Progenitor cell of endocrine pancreas (in vitro differentiated cells): ENCODE measurements around the gene CNTROB. TPM values are rescaled to one million over a fixed set of nuclear protein-coding genes. Genes with fewer than 3 reads are reported as not detected.

Source experiments
- DNase-seq: peaks from one replicate; pipeline ENCODE4 v3.0.0; 2021; ENCODE audit warnings: low spot score; ENCODE audit not compliant: unreplicated experiment
- H3K27ac Mint-ChIP-seq: 2 replicates; pipeline ENCODE4 v1.8.0; 2021; ENCODE audit warnings: mild to moderate bottlenecking, moderate library complexity, mixed read lengths
- H3K27me3 Mint-ChIP-seq: 2 replicates; pipeline ENCODE4 v1.8.0; 2021; ENCODE audit warnings: mixed read lengths
- H3K36me3 Mint-ChIP-seq: 2 replicates; pipeline ENCODE4 v1.8.0; 2022; ENCODE audit warnings: mixed read lengths; ENCODE audit not compliant: insufficient read depth
- H3K4me1 Mint-ChIP-seq: 2 replicates; pipeline ENCODE4 v1.8.0; 2021; ENCODE audit warnings: low read depth, mixed read lengths
- H3K4me3 Mint-ChIP-seq: 2 replicates; pipeline ENCODE4 v1.8.0; 2021; ENCODE audit warnings: low read depth, mild to moderate bottlenecking, moderate library complexity, mixed read lengths
- H3K9me3 Mint-ChIP-seq: 2 replicates; pipeline ENCODE4 v1.8.0; 2021; ENCODE audit warnings: low read depth, mixed read lengths
- long read RNA-seq: library from polyadenylated mRNA; unstranded; transcript quantifications from one replicate; pipeline ENCODE4 v2.0.0, GENCODE V29; 2020
- total RNA-seq: library from RNA; stranded (reverse); gene quantifications from 2 replicates; pipeline ENCODE4 v1.2.1, GENCODE V29; 2021
- TF ChIP-seq, protein P1 (sequence below): fragments of 200-600 bp; sonication (generic); IDR thresholded peaks from one replicate; pipeline ENCODE4 v1.5.0; 2021; ENCODE audit warnings: antibody characterized with exemption, mild to moderate bottlenecking; ENCODE audit not compliant: unreplicated experiment

Gene CNTROB, protein sequence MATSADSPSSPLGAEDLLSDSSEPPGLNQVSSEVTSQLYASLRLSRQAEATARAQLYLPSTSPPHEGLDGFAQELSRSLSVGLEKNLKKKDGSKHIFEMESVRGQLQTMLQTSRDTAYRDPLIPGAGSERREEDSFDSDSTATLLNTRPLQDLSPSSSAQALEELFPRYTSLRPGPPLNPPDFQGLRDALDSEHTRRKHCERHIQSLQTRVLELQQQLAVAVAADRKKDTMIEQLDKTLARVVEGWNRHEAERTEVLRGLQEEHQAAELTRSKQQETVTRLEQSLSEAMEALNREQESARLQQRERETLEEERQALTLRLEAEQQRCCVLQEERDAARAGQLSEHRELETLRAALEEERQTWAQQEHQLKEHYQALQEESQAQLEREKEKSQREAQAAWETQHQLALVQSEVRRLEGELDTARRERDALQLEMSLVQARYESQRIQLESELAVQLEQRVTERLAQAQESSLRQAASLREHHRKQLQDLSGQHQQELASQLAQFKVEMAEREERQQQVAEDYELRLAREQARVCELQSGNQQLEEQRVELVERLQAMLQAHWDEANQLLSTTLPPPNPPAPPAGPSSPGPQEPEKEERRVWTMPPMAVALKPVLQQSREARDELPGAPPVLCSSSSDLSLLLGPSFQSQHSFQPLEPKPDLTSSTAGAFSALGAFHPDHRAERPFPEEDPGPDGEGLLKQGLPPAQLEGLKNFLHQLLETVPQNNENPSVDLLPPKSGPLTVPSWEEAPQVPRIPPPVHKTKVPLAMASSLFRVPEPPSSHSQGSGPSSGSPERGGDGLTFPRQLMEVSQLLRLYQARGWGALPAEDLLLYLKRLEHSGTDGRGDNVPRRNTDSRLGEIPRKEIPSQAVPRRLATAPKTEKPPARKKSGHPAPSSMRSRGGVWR
- 47.7 and 51.6 TPM in 2 replicates for total RNA-seq
- long read RNA-seq, partial matches to known transcripts: 1 of 4 reads
- long read RNA-seq, other reads (novel, unspliced or antisense): 2 of 4 reads

DNA sequence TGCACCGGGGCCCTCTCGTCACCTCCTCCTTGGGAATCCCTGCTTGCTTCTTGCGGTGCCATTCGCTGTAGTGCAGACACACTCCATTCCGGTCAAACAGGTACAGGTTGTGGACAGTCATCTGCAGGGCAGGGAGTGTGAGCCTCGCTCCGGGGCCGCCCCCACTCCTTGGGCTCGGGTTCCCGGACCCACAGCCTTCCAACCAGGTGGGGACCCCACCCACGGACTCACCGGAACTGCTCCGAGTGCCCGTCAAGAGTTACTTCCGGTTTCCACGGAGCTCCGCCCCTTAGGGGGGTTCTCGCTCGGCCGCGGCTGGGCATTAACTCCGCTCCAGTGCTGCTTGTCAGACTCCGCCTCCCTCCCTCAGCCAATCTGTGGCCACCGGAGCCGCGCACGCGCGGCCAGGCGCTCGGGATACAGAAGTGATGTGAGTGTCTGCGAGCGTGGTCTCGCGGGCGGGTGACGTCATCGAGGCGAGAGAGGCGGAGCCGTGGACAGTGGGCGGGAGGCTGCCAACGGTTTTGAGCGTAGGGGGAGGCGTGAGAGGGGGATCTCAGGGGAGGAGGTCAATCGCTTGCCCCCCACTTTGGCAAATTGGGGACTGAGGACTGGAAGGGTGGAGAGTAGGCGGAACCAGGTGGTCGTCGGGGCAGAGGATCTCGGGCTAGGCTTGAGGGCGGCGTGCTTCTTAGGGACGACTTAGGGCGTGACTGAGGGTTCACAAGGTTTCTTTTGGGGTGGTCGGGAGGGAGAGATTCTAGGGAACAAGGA is at the start of gene CNTROB, which contains the start of gene TRAPPC1:
CNTROB (plus strand) TSS at position 498 of the 774 bp plus-strand sequence. CDS start 874 bp downstream, outside the sequence.
TRAPPC1 (minus strand) TSS at position 238 of the 774 bp plus-strand sequence; CDS start at position 121, 117 bp downstream.
- Mint-ChIP-seq H3K27me3 (peaks cover 26% of the 10 kb centered on the region), H3K27ac (peak within 1 kb of the TSS; percentile 95), H3K36me3 (peaks cover 16% of the 10 kb centered on the region), H3K9me3 (no peaks in the 10 kb centered on the region), H3K4me3 (peak within 1 kb of the TSS; percentile 96), H3K4me1 (peaks cover 26% of the 10 kb centered on the region)
- DNase-seq: peak; percentile 99
- TF ChIP-seq, protein P1, sequence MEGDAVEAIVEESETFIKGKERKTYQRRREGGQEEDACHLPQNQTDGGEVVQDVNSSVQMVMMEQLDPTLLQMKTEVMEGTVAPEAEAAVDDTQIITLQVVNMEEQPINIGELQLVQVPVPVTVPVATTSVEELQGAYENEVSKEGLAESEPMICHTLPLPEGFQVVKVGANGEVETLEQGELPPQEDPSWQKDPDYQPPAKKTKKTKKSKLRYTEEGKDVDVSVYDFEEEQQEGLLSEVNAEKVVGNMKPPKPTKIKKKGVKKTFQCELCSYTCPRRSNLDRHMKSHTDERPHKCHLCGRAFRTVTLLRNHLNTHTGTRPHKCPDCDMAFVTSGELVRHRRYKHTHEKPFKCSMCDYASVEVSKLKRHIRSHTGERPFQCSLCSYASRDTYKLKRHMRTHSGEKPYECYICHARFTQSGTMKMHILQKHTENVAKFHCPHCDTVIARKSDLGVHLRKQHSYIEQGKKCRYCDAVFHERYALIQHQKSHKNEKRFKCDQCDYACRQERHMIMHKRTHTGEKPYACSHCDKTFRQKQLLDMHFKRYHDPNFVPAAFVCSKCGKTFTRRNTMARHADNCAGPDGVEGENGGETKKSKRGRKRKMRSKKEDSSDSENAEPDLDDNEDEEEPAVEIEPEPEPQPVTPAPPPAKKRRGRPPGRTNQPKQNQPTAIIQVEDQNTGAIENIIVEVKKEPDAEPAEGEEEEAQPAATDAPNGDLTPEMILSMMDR: no peak

DNA sequence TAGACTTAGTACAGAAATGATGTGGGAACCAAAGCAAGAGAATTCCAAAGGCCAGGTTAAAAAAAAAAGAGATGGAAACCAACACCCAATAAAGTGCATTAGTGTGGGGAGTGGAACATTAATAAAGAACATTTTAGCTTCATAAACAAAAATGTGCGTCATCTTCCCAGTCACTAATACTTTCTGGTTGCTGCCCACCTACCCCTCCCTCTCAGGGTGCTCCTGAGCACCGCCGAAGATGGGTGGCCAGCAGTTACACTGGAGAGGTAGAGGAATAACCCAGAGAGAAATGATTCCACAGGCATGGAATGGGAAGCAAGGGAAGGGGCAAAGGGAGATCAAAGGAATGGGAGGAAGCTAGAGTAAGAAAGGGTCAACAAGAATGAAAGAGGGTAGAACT is 49.4 kb upstream of the CNTROB start:
- DNase-seq: no peak
- TF ChIP-seq, protein P1: no peak
- no peak overlapping the region for H3K27ac Mint-ChIP-seq
- H3K9me3 Mint-ChIP-seq: no peaks in the 10 kb centered on the region
- H3K4me1 Mint-ChIP-seq: peaks cover 2% of the 10 kb centered on the region
- no peaks in the 10 kb centered on the region for H3K27me3 Mint-ChIP-seq
- H3K36me3 Mint-ChIP-seq: no peaks in the 10 kb centered on the region
- H3K4me3 Mint-ChIP-seq: no peak overlapping the region

DNA sequence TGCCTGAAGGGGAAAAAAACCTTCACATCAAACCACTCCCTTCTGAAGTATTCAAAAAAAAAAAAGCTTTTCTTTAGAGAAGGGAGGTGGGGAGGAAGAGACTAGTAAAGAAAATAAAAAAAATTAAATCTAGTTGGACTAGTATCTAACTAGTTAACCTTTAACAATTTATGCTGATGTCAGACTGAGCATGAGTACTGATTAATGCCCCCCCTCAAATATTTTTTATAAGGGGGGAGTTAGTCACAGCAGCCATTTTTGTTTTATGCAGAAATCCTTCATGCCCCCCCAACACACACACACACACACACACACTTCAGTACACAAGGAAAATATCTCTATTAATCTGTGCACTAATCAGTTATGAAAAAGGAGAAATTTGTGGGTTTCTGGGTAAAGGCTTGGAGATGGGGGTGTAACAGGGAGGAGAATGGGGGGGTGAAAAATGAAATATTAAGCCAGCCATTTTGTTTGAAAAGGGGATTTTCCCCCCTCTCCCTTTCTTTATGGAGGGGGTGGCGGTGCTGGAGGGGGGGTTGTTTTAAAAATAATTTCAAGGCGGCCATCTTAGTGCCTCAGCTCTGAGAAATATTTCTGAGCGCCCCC is 48.1 kb upstream of the CNTROB start:
- no peaks in the 10 kb centered on the region for H3K27me3 Mint-ChIP-seq
- no peaks in the 10 kb centered on the region for H3K9me3 Mint-ChIP-seq
- no peak for DNase-seq
- H3K4me3 Mint-ChIP-seq: peak overlapping the region; percentile 71
- no peaks in the 10 kb centered on the region for H3K36me3 Mint-ChIP-seq
- TF ChIP-seq, protein P1: no peak
- peak overlapping the region; percentile 89 for H3K27ac Mint-ChIP-seq
- peaks cover 2% of the 10 kb centered on the region for H3K4me1 Mint-ChIP-seq

DNA sequence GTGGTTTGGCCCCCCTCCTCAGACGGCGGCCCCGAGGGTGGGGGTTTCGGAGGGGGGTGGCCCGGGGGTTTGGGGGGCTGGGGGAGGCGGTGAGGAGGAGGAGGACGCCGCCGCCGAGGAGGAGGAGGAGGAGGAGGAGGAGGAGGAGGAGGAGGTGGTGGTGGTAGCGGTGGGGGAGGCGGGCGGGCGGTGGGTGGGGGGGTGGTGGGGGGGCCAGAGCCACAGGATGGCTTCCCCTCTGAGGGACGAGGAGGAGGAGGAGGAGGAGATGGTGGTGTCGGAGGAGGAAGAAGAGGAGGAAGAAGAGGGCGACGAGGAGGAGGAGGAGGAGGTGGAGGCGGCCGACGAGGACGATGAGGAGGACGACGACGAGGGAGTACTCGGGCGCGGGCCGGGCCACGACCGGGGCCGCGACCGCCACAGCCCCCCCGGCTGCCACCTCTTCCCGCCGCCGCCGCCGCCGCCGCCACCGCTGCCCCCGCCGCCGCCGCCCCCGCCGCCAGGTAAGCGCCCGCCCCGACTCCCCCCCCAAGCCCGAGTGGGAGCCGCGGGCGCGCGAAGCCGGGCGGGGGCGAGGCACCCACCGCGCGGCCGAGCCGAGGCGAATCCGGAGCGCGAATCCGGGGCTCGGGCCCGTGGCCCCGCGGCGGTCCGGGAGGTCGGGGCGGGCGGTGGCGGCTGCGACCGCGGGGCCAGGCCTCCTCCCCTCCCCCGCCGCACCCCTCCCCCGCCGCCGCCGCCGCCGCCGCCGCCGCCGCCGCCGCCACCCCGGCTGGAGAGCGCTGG is 47.2 kb upstream of the CNTROB start:
- no peaks in the 10 kb centered on the region for H3K27me3 Mint-ChIP-seq
- H3K27ac Mint-ChIP-seq: no peak overlapping the region
- H3K9me3 Mint-ChIP-seq: no peaks in the 10 kb centered on the region
- no peaks in the 10 kb centered on the region for H3K36me3 Mint-ChIP-seq
- no peak for DNase-seq
- TF ChIP-seq, protein P1: no peak
- H3K4me3 Mint-ChIP-seq: peak overlapping the region; percentile 67
- H3K4me1 Mint-ChIP-seq: peaks cover 3% of the 10 kb centered on the region
